Bronchial epithelial cell (primary cell): Measurements from ENCODE around the gene RYR2. TPM values are rescaled to one million over a fixed set of nuclear protein-coding genes. Genes with fewer than 3 reads are reported as not detected.
A peak's percentile ranks its signal among the peaks of the same experiment; 100 is the strongest.
"Not testable (repeated sequence)": the region's sequence is repeated elsewhere in the genome, so short reads cannot be mapped to it uniquely, and the experiment has no call there.

Source experiments
- DNase-seq: peaks from one replicate; pipeline ENCODE4 v3.0.0-alpha.2; 2010; ENCODE audit warnings: low read depth
- FAIRE-seq: peaks from 2 replicates; lab custom pipeline; 2011; peaks lifted over from hg19 to GRCh38; lab: Jason Lieb, UNC
- H3K27me3 ChIP-seq: 2 replicates; pipeline ENCODE4 v1.5.1; 2011; ENCODE audit warnings: low read length; ENCODE audit not compliant: control insufficient read depth, insufficient read depth
- H3K36me3 ChIP-seq: 2 replicates; pipeline ENCODE4 v1.5.1; 2011; ENCODE audit warnings: low read length; ENCODE audit not compliant: control insufficient read depth, insufficient read depth
- H3K4me3 ChIP-seq: 2 replicates; pipeline ENCODE4 v1.5.1; 2011; ENCODE audit warnings: mild to moderate bottlenecking, low read depth, low read length, control low read depth
- CTCF ChIP-seq: IDR thresholded peaks from 2 replicates; pipeline ENCODE4 v1.5.1; 2011; ENCODE audit warnings: mild to moderate bottlenecking, moderate library complexity, low read length, control low read depth, inconsistent platforms; ENCODE audit not compliant: insufficient read depth, severe bottlenecking
- total RNA-seq: library from RNA; depleted of rRNA; stranded (reverse); fragments of >200 nt; gene quantifications from 2 replicates; pipeline ENCODE4 v1.2.1, GENCODE V29; 2014

The RYR2 gene
- total RNA-seq, 1 donor from 2014 or later = not detected

GRCh38 chr1:237583270-237583669 lies 541.3 kb downstream of the RYR2 start:
- no peak for TF ChIP-seq CTCF
- H3K4me3 ChIP-seq = no peak overlapping the region
- FAIRE-seq (no peak), DNase-seq (no peak)
- no peaks in the 10 kb centered on the region for H3K27me3 ChIP-seq
- no peaks in the 10 kb centered on the region for H3K36me3 ChIP-seq

GRCh38 chr1:237583756-237584155 lies 541.8 kb downstream of the RYR2 start:
- TF ChIP-seq CTCF = no peak
- FAIRE-seq (no peak), DNase-seq (no peak)
- H3K27me3 ChIP-seq = no peaks in the 10 kb centered on the region
- no peaks in the 10 kb centered on the region for H3K36me3 ChIP-seq
- H3K4me3 ChIP-seq = no peak overlapping the region

GRCh38 chr1:237590386-237590785 lies 548.4 kb downstream of the RYR2 start:
- Histone ChIP-seq H3K36me3 (no peaks in the 10 kb centered on the region), H3K4me3 (no peak overlapping the region), H3K27me3 (no peaks in the 10 kb centered on the region)
- no peak for TF ChIP-seq CTCF
- DNase-seq (no peak), FAIRE-seq (no peak)

DNA sequence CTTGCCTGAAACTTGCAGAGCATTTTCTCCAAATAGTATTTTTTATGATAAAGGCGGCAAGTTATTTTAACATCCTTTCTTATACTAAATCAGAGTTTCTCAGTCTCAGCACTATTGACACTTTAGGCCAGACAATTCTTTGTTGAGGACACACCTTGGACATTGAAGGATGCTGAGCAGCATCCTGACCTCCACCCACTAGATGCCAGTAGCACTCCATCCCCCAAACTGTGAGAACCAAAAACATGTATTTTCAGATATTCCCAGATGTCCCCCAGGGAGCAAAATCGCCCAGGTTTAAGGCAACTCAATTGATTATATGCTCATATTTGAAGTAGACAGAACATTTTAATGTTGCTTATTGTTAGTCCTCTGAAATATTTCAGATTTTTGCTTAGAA lies 549.4 kb downstream of the RYR2 start:
- DNase-seq = no peak
- H3K4me3 ChIP-seq = no peak overlapping the region
- H3K36me3 ChIP-seq = no peaks in the 10 kb centered on the region
- FAIRE-seq = no peak
- TF ChIP-seq CTCF = no peak
- H3K27me3 ChIP-seq = no peaks in the 10 kb centered on the region

DNA sequence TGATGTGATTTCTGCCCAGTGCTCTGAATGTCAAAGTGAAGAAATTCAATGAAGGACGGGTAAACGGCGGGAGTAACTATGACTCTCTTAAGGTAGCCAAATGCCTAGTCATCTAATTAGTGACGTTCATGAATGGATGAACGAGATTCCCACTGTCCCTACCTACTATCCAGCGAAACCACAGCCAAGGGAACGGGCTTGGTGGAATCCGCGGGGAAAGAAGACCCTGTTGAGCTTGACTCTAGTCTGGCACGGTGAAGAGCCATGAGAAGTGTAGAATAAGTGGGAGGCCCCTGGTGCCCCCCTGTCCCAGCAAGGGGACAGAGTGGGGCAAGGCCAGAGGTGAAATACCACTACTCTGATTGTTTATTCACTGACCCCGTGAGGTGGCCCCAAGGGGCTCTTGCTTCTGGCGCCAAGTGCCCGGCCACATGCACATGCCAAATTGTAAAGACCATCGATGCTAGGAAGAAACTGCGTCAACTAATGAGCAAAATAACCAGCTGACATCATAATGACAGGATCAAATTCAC lies 561.1 kb downstream of the RYR2 start:
- peak; percentile 1 for DNase-seq

GRCh38 chr1:237608433-237608832 lies 566.4 kb downstream of the RYR2 start:
- TF ChIP-seq CTCF = no peak
- no peak for FAIRE-seq
- H3K27me3 ChIP-seq = no peaks in the 10 kb centered on the region
- no peak overlapping the region for H3K4me3 ChIP-seq
- DNase-seq = no peak
- no peaks in the 10 kb centered on the region for H3K36me3 ChIP-seq

More for the DNA sequence above, 561.1 kb downstream of the RYR2 start:
- H3K27me3 ChIP-seq, H3K36me3 ChIP-seq, H3K4me3 ChIP-seq, FAIRE-seq: not testable (repeated sequence)
